T-helper 1 cell (primary cell): ENCODE measurements around the gene TMC1.

Experiments used
- DNase-seq, 5 donors: peaks; one replicate each; pipeline ENCODE4 v3.0.0-alpha.2; 2012 to 2020

The TMC1 gene

DNA sequence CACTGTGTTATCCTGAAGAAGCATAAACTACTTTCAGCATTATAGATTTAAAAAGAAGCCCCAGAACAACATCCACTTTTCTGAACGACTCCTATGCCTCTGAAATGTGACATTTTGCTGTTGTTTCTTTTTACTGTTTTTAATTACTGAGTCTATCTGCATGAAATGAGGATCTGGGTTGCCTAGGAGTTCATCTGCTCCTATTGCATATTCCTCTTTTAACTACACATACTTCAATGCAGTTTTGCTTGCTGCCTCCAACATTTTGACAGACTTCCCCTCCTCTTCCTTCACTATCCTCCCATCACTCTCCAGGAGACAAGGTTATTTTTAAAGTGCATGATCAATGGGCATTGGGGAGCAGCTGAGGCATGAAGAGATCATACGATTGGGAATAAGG is 164.5 kb downstream of the TMC1 start:
- no peak for DNase-seq

DNA sequence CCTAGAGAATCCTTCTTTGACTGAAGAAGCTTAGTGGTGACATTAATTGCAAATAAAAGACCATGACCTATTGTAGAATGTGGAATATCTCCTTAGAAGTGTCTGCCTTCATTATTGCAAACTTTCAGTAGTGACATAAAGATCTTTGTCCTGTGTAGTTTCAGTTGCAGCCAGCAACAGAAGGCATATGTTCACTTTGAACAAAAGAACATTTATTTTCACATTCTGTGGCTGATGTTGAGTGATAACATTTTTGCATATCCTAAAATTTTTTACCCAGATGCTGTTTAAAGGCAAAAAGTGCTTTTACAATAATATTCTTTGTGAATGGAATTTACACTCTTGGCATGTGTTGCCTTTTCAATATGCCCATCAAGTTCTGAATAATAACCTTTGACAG is 165.9 kb downstream of the TMC1 start:
- no peak for DNase-seq

DNA sequence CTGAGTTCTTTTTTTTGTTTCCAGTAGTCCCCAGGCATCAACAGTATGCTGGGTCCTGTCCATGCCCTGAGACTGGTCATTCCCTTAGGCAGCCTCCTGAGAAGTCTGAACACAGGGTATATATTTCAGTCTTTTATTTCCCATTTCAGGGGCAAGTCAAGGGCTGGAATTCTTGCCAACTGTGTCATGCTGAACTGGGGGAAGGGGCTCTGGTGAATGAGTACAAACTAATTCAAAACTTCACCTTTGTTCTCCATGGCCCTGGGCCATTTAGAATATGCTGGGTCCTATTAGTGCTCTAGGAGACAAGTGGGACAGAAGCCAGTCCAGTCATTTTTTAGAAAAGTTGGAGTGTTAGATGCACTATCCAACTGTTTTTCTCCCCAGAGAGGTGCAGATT is 170.3 kb downstream of the TMC1 start:
- no peak for DNase-seq

DNA sequence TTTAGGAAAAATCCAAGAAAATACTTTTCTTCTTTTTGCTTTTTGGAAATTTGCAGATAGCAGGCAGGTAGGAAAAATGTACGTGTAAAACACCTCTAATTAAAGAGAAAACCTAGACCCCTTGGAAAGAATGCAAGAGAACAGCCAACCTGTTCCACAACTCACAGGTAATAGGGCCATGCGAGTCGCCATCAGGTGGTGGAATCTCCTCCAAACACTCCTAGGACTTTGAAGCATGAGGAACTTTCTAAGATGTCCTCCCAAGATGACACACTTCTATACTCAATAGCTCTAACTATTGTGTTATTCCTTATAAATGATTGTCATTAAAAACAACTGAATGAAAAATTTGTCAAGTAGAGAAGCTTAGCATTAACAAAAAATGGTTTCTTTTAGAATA is 174.0 kb downstream of the TMC1 start:
- no peak for DNase-seq

DNA sequence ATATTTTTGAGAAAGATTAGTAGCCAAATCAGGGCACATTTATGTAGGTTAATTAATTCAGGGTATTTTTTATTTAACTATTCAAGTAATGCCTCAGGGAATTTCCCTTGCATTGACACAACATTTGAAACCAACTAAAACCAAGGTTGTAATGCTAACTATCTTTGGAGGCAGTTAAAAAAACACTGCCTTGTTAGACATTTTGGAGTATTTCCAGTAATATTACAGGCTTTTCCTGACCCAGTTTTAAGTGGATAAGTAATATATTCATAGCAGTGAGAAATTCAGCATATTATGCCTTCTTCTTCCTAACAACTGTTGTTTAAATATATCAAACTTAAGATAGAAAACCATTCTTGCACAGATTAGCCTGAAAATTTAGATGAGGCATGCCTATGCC is 175.1 kb downstream of the TMC1 start:
- no peak for DNase-seq

DNA sequence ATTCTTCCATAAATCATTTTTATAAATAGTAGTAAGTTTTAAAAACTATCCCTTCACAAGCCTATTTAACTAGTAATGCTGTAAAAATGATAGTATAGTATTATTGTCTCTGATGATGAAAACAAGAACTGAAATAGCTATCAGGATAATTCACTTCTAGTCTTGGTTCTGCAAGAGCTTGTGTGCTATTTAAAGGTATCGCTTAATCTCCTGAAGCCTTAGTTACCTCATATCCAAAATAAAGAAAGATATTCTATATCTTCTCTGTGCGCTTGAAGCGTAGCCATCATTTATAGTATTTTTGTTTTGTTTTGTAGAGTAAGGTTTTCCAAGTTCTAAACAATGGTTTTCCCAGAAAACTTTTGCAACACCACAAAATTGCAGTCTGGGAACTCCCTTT is 180.1 kb downstream of the TMC1 start:
- DNase-seq, result no peak

DNA sequence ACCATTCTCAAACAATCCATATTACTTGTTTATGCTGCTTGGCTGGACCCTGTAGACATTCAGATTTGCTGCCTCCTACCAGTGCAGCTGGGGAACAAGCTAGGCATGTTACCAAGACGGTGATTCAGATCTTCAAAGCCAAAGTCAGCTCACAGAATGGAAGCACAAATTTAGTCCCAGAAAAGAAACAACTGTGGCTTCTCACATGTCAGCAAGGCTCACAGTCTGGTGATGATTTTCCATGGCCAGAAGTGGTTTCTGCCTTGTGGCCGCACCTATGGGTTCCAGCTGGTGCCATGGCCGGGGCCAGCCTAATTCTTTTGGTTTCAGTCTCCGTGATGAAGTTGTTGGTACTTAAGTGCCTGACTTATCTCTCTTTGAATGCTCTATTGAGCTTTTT is 182.2 kb downstream of the TMC1 start:
- DNase-seq, result no peak

DNA sequence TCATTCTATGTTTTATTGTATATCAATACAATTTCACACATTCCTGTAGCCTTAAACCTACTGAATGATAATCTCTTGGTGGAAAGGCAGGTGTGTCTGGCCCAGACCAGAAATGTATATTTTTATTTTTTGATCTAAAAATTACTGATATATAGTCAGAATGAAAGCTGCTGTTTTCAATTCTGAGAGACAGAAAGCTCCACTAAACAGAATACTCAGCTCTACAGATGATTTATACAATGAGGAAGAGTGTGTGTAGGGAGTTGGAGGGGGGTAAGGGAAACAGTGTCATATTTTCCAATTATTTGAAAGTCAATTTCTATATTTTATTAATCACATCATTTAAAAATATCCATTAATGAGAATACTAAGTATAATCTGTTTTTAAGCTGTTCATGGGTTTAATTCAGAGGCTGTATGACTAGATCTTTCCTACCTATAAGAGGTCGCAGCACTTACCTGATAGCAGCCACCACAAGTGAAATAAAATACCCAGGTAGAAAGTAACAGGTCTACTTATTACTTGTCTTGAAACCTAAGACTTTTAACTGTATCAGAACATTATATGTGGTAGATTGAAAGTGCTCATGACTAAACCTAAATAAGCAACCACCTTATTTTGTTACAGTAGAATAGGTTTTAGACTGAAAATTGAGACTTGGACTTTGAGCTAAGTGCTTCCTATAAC is 183.4 kb downstream of the TMC1 start:
- DNase-seq, result no peak

- DNase-seq, result no peak
Measured at GRCh38 chr9:72718503-72718902, 197.1 kb downstream of the TMC1 start.

DNA sequence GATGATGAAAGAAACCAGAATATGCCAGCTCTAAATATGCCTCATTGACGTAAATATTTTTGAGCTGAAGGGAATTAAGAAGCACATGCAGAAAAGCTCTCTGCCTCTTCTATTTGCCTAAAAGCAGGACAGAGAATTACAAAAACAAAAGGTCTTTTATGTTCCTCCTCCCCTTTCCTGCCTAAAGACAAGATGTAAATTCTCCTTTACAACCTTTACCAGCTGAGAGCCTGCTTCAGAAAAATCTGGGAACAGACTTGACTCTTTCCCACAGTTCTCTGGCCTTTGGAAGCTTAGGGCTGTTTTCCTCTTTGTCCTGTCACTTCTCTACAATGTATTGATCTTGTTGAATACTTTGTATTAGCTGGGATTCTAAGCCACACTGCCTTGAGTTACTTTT is 199.7 kb downstream of the TMC1 start:
- no peak for DNase-seq

- DNase-seq, result no peak
Measured at GRCh38 chr9:72726947-72727346, 205.5 kb downstream of the TMC1 start.

DNA sequence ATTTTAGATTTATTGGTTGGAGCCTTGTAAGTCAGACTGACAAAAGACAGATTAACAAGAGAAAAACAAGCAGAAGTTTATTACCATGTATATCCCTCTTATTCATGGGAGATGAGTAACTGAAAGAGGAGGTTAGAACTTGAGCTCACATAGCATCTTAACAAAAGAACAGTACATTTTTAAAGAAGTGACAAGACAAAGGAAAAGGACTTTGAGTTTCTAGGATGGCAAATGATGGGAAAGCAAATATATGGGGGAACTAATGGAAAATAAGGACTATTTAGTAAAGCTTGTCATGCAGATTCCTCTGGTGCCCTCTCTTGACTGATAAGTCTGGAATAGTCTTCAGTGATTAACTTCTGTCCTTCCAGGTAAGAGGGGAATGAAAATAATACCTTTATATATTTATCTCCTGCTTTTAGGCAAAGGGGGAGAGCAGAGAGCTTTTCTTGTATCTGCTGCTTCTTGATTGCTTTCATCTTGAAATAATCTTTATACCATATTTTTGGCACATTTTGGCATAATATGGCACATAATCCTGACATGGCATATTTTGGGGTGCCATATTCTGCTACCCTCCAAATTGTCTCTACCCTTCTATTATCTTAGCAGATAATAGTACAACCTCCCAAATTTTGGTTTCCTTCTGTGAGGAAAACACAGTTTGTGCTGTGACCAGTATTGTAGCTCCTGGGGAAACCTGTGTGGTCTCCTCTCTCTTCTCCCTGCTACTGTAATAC is 206.8 kb downstream of the TMC1 start:
- no peak for DNase-seq

DNA sequence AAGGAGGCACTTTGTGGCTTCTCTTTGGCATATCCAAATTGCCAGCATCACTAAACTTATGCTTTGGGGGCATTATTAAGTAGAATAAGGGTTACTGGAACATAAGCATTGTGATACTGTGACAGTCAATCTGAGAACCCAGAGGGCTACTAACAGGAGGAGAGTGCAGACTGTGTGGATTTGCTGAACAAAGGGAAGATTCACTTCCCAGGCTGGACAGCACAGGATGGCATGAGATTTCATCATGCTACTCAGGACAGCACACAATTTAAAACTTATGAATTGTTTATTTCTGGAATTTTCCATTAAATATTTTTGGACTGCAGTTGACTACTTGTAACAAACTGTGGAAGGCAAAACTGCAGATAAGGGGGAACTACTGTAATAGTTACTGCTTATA is 212.5 kb downstream of the TMC1 start:
- no peak for DNase-seq

DNA sequence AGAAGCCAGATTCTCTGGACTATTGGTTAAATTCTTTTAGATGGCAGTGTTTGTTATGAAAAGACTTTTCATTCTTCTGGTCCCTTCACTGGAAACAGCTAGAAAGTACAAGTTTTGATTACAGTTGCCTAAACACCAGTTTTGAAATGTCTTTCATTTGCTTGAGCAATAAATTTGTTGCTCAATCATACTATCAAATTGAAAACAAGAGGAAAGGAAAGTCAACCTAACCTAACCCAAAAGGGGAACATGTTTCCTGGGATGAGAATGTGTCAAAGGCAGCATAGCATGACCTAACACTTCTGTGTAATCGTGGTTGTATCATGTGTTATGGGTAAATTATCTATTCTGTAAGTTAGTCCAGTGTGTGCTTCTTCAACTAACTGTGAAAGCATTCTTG is 213.2 kb downstream of the TMC1 start:
- no peak for DNase-seq

- DNase-seq, result no peak
Measured at GRCh38 chr9:72743836-72744235, 222.4 kb downstream of the TMC1 start.

DNA sequence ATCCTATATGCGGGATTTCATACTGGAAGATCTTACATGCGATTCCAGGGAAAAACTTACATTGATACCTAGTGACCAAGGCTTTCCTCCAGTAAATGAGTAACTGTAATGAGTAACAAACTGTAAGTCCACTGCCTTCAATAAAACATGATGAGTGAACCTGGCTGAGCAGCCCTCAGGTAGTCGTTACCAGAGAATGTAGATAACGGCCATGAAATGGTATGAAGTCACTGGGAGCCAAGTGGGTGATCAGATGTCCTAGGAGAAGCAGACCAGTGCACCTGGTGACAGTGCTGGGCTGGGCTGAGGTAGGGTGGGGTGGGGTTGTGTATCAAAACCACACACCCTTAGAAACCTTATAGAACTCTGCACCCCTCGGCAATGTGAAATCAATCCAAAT is 227.9 kb downstream of the TMC1 start:
- no peak for DNase-seq

- DNase-seq, result no peak
Measured at GRCh38 chr9:72751541-72751940, 230.1 kb downstream of the TMC1 start.

DNA sequence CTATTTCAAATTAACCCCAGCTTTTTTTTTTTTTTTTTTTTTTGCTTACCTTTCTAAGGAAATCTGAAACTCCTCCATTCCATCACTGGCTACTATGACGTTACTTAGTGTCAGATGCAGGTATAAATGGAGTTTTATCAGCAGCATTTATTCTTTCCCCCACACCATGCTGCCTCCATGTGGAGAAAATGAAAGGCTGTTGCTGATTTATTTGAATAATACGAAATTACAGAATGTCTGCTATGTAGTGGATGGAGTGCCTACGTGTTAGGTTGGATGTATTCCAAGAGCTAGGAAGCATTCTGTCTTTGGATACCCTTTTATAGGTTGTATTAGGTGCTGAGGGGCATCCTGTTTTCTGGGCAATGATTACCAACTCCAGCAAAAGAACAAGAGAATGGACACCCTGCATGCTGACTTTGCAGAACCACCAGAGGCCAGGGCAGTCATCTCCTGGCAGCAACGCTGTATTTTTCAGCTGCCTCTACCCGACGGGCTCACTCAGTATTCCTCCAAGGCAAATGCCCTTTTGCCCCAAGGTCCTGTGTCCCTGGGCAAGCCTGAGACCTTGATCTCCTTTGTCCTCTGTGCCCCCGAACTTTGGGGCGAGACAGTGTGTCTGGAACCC is 232.0 kb downstream of the TMC1 start:
- DNase-seq, result no peak

GRCh38 chr9:72755836-72756235 is 234.4 kb downstream of the TMC1 start:
- no peak for DNase-seq

DNA sequence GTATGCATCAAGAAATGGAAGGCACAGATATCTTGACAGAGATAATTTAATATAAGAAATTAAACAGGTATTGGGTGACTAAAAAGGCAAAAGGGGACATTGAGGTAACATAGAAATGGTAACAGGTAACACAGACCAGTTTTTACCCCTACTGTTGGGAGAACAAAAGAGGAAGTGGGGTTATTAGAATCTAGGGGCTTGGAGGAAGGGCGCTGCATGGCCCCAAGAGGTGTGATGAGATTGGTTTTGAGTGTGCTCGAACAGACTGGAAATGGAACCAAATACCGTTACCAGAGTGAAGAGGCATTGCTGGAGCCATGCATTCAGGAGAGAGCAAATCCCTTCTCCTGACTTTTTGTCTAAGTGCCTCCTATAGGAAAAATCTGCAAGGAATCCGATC is 237.5 kb downstream of the TMC1 start:
- DNase-seq, result no peak

DNA sequence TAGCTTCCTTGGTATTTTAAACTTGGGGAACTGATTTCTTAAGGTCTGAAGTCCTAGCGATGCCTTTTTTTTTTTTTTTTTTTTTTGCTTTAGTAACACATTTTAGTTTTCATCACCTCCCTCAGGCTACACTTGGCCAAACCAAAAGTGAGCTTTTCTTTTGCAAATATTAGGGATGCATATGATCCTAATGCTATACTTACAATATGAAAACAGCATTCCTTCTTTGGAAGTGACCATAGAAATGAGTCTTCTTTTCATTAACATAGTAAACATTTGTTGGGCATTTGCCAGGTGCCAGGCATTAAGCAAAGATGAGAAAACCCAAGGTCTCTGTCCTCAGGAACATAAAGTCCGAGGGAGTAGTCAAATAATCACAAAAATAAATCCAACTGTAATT is 241.6 kb downstream of the TMC1 start:
- no peak for DNase-seq

- no peak for DNase-seq
Measured at GRCh38 chr9:72769546-72769945, 248.1 kb downstream of the TMC1 start.

DNA sequence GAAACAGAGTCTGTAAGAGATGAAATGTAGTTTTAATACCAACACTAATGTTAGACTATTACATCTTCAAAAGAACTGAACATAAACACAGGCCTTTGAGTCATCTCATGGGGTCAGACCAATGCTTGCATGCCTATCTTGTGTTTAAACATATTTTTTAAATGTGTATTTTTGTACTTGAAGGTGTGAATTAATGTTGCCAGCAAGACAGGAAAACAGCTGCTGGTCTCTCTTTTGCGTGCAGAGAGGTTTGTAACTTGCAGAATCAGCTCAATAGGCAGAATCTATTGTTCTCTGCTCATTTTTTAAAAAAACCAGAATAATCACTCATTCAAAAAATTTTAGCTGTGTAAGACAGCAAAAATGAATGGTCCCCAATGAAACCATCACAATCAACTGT is 251.3 kb downstream of the TMC1 start:
- no peak for DNase-seq

DNA sequence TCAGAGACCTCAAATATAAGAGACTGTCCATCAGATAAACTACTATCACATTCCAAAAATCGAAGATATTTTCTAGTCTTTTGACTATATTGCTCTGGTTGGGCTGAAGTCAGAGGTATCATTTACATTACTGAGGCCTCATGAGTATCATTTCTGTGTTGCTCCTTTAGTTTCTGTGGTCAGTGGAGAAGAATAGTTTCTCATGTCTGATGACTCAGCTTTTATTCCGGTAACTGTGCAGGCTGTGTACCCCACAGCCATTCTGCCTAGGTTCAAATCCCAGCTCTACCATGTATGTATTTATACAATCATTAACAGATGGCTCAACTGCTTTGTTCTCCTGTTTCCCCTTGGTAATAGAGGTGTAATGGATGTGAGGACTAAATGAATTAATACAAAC is 252.2 kb downstream of the TMC1 start:
- no peak for DNase-seq
